ENCODE results near the gene NEURL1.

NEURL1 gene

GRCh38 chr10:103580430-103580829, 86.9 kb downstream of the NEURL1 start:
- Histone ChIP-seq H3K27ac (ENCODE audit: low read depth, low read length) (no peak overlapping the region), H3K36me3 (ENCODE audit: low read length) (no peaks in the 10 kb centered on the region), H3K27me3 (ENCODE audit: low read length) (no peaks in the 10 kb centered on the region), H3F3A (ENCODE audit: insufficient read depth) (no peaks in the 10 kb centered on the region), H2AFZ (ENCODE audit: low read depth, low read length, severe bottlenecking) (no peak overlapping the region), H3K9me3 (ENCODE audit: insufficient read depth, low read length) (no peaks in the 10 kb centered on the region), H3K9me2 (replicated peaks; ENCODE audit: insufficient read depth, low read length) (no peaks in the 10 kb centered on the region), H3K4me2 (ENCODE audit: low read depth, low read length, poor library complexity, severe bottlenecking) (no peak overlapping the region), H3K4me3 (ENCODE audit: insufficient read depth, low read length, poor library complexity, severe bottlenecking) (no peak overlapping the region), H3K9ac (ENCODE audit: low read length) (no peak overlapping the region), H3K79me2 (ENCODE audit: insufficient read depth, low read length) (no peaks in the 10 kb centered on the region), H4K20me1 (ENCODE audit: low read depth, low read length) (no peaks in the 10 kb centered on the region)
- TF ChIP-seq CTCF (IDR thresholded peaks at IDR 0.05; ENCODE audit: insufficient read depth, low read length, poor library complexity, severe bottlenecking) (no peak), EZH2phosphoT487 (conservative IDR thresholded peaks at IDR 0.05; ENCODE audit: low read length) (no peak)

GRCh38 chr10:103581499-103581898, 88.0 kb downstream of the NEURL1 start:
- H3F3A ChIP-seq (ENCODE audit: insufficient read depth), result no peaks in the 10 kb centered on the region
- H3K36me3 ChIP-seq (ENCODE audit: low read length), result no peaks in the 10 kb centered on the region
- H3K4me2 ChIP-seq (ENCODE audit: low read depth, low read length, poor library complexity, severe bottlenecking), result no peak overlapping the region
- no peak overlapping the region for H3K4me3 ChIP-seq (ENCODE audit: insufficient read depth, low read length, poor library complexity, severe bottlenecking)
- no peaks in the 10 kb centered on the region for H3K9me2 ChIP-seq (replicated peaks; ENCODE audit: insufficient read depth, low read length)
- H3K9me3 ChIP-seq (ENCODE audit: insufficient read depth, low read length), result no peaks in the 10 kb centered on the region
- H3K9ac ChIP-seq (ENCODE audit: low read length), result no peak overlapping the region
- H4K20me1 ChIP-seq (ENCODE audit: low read depth, low read length), result no peaks in the 10 kb centered on the region
- H3K27me3 ChIP-seq (ENCODE audit: low read length), result no peaks in the 10 kb centered on the region
- no peaks in the 10 kb centered on the region for H3K79me2 ChIP-seq (ENCODE audit: insufficient read depth, low read length)
- no peak overlapping the region for H3K27ac ChIP-seq (ENCODE audit: low read depth, low read length)
- no peak overlapping the region for H2AFZ ChIP-seq (ENCODE audit: low read depth, low read length, severe bottlenecking)
- no peak for TF ChIP-seq EZH2phosphoT487 (conservative IDR thresholded peaks at IDR 0.05; ENCODE audit: low read length)
- TF ChIP-seq CTCF (IDR thresholded peaks at IDR 0.05; ENCODE audit: insufficient read depth, low read length, poor library complexity, severe bottlenecking), result no peak

GRCh38 chr10:103582331-103583123, 89.0 kb downstream of the NEURL1 start:
- Histone ChIP-seq H3K9me3 (ENCODE audit: insufficient read depth, low read length) (no peaks in the 10 kb centered on the region), H3K79me2 (ENCODE audit: insufficient read depth, low read length) (no peaks in the 10 kb centered on the region), H3F3A (ENCODE audit: insufficient read depth) (no peaks in the 10 kb centered on the region), H3K4me2 (ENCODE audit: low read depth, low read length, poor library complexity, severe bottlenecking) (no peak overlapping the region), H3K27me3 (ENCODE audit: low read length) (no peaks in the 10 kb centered on the region), H4K20me1 (ENCODE audit: low read depth, low read length) (no peaks in the 10 kb centered on the region), H2AFZ (ENCODE audit: low read depth, low read length, severe bottlenecking) (no peak overlapping the region), H3K4me3 (ENCODE audit: insufficient read depth, low read length, poor library complexity, severe bottlenecking) (no peak overlapping the region), H3K27ac (ENCODE audit: low read depth, low read length) (no peak overlapping the region), H3K9ac (ENCODE audit: low read length) (no peak overlapping the region), H3K36me3 (ENCODE audit: low read length) (no peaks in the 10 kb centered on the region), H3K9me2 (replicated peaks; ENCODE audit: insufficient read depth, low read length) (no peaks in the 10 kb centered on the region)
- TF ChIP-seq CTCF (IDR thresholded peaks at IDR 0.05; ENCODE audit: insufficient read depth, low read length, poor library complexity, severe bottlenecking), result no peak
- TF ChIP-seq EZH2phosphoT487 (conservative IDR thresholded peaks at IDR 0.05; ENCODE audit: low read length), result no peak
